GM18909 (cell line): Measurements from ENCODE around the gene GUCA1C.

Experiments
- ATAC-seq: cut with Tn5 transposase; IDR thresholded peaks from one replicate; pipeline ENCODE4 v1.9.1; 2021; ENCODE audit warnings: mild to moderate bottlenecking; ENCODE audit not compliant: unreplicated experiment, poor library complexity

The GUCA1C gene

GRCh38 chr3:108953700-108954099 lies at the start of gene GUCA1C:
Gene GUCA1C, minus strand, starts transcription at chr3:108953879. Its CDS starts 117 bp downstream, at chr3:108953762.
- ATAC-seq = no peak

DNA sequence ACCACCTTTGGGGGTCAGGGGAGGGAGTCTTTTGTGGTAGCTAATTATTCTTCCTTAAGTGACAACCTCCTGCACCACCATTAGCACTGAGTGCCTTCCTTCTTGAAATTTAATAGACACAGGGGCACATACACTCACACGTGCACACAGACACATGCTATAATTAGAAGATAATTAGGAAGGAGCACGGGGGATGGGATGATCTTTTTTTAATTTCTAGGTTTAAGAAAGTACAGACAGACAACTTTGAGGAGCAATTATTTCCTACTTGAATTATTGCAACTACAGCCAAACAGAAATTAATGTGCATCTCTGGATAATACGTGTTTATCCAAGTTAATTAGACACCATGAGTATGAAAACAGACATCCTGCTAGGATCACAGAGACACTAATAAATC lies 44.8 kb upstream of the GUCA1C start:
- no peak for ATAC-seq

GRCh38 chr3:108985844-108986243 lies 32.2 kb upstream of the GUCA1C start:
- no peak for ATAC-seq

DNA sequence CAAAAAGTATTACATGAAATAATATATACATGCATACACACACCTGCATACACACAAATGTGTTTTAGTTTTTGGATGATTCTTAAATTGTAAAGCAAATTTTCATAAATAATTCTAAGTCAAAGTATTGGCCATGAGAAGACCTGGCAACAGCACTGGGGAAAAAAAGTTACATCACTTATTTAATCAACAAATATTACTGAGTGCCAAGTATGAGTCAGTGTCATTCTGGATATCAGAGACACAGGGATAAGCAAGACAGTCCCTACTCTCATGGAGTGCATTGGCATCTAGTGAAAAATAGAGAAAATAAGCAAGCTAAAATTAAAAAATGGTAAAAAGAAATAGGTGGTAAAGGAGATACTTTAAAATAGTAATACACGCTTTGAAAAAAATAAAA lies 29.4 kb upstream of the GUCA1C start:
- ATAC-seq = no peak

DNA sequence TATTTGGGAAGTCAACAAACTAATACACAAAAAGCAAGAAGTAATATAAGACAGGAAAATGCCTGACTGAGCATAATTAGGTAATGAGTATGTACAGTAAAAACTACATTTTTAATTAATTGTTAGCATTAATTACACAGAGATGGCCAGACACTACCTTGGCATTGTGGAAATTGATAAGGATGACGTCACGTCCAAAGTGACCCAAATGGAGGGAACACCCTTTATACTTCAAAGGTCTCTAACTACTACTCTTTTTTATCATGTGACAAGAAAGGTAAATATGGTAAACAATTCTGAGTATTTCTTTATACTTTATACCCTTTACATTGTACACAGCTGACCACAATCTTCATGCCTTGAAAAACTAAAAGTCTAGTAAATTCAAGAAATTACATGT lies 22.4 kb upstream of the GUCA1C start:
- no peak for ATAC-seq

GRCh38 chr3:108973019-108973418 lies 19.3 kb upstream of the GUCA1C start:
- no peak for ATAC-seq

GRCh38 chr3:108972482-108972881 lies 18.8 kb upstream of the GUCA1C start:
- no peak for ATAC-seq

GRCh38 chr3:108970561-108970960 lies 16.9 kb upstream of the GUCA1C start:
- ATAC-seq = no peak

DNA sequence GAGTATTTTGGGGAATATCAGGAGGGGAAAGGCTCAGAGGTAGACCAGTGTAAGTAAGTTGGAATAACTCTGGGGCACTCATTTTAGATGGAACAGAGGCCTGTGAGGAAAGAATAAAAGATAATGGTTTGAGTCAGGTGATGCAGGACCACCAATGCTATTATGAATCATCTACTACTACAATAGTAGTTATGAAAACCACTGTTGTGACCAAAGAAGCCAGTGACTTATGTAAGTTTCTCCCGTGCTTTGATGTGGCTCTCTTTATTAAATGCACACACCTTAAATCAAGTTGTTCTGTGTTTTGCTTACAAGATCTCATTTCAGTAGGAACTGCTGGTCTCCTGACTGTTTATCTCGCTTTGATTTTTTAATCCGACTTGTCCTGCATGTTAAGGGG lies 13.1 kb upstream of the GUCA1C start:
- ATAC-seq = no peak

DNA sequence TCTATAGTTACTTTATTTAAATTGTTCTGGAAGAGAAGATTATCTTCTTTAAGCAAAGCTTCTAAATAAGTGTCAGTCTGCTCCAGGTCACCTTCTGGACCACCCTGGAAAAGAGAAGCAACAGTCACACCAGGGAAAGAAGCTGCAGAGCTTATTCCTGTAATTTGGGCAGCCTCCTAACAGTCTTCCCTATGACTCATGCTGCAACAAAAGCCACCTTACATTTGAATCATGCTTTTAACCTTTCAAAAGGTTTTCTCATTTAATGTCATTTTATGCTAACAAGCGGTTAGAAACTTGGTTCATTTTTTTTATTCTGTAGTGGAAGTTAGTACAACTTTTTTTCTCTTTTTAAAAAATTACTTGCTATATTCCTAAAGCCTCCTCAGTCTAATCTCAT lies 5.3 kb upstream of the GUCA1C start:
- ATAC-seq = no peak

DNA sequence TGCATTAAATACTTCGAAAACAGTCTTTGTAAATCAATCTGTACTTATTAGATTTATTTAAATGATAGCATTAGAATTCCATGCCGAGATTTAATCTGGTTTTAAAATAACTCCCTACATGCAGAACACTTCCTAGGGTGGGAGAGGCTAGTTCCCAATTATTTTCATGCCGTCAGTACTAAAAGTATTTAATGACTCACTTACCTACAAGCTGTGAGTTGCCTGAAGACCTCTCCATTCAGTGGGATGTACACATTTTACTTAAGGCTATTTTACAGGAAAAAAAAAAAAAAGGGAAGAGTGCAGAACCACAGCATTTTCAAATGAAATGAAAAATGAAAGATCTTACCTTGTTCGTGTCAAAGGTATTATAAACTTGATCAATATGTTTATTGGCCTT lies 469 bp downstream of the GUCA1C start:
- ATAC-seq = no peak

DNA sequence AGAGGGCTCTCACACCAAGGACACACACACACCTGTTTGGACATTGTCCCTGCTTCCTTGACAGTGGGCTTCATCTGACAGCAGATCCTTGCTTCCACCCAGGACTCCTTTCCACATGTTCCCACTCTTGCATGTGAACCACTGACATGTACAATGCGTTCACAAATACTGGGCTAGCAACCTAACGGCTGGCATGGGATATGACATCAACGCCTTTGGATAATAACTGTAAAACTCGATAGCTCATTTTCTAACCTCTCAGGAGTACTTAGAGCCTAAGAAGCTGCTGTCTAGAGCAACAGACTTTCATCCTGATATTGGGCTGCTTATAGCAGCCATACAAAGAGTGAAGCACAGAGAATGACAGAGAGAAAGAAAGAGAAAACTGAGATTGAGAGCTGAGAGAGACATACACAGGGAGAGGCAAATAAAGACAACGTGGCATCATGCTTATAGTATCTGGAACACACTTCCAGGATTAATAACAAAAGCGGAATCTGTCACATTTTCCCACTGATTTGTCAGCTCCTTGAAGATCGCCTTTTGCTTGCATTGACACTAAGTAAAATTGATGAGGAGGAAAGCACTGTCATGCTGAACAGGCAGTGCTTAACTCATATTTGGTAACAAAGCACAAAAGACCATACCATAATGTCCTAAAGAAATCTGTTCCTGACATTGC lies 1.7 kb downstream of the GUCA1C start:
- ATAC-seq = no peak

- no peak for ATAC-seq
These were observed 5.8 kb downstream of the GUCA1C start for GRCh38 chr3:108947855-108948254.

DNA sequence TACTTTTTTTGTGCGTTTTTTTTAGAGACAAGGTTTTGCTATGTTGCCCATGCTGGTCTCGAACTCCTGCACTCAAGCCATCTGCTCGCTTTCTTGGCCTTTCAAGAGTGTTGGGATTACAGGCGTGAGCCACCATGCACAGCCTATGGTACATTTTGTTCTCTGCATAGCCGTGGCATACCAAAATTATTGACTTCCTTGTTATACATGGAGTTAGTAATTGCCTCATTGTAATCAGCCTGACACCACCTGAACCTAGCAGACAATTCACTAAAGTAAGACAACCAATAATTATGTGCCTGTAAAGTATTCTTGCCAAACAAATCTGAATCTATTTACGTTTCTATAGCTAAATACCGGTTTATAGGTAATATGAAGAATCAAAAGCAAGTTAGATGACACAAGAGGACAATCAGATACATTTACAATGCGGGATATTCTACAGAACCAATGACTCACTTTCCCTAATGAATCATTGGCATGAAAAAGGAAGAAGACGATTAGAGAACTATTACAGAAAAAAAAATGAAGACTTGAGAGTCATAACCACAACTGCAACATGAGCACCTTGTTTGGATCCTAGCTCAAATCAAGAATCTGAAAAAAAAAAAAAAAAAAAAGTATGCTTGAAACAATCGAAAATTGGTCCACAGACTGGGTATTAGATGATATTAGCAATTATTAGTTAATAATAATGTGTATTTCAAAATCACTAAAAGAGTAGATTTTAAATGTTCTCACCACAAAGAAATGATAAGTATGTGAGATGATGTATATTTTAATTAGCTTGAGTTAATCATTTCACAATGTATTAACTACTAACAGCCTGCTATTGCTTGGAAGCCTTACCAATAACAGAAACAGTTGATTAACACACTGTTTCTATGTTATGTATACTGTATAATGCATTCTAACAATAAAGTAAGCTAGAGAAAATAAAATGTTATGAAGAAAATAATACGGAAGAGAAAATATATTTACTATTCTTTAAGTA lies 7.1 kb downstream of the GUCA1C start:
- no peak for ATAC-seq

- ATAC-seq = no peak
These were observed 13.0 kb downstream of the GUCA1C start for GRCh38 chr3:108940568-108941263.

DNA sequence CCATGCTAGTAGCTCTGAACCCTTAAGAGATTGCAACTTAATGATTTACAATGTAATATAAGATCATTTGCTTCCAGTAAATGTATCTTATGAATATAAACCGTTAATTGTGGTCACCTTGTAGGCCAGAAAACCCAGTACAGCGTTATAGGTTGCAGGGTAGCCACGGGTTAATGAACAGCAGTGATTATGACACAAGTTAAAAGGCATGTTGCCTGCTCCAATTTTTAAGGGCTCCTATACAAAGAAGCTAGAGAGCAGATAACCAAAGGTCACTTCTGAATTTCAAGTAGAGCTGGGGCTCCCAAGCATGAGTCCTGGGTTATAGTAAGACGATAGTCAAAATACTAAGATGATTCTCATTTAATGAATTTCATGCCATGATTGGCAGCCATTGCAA lies 13.5 kb downstream of the GUCA1C start:
- ATAC-seq = no peak

DNA sequence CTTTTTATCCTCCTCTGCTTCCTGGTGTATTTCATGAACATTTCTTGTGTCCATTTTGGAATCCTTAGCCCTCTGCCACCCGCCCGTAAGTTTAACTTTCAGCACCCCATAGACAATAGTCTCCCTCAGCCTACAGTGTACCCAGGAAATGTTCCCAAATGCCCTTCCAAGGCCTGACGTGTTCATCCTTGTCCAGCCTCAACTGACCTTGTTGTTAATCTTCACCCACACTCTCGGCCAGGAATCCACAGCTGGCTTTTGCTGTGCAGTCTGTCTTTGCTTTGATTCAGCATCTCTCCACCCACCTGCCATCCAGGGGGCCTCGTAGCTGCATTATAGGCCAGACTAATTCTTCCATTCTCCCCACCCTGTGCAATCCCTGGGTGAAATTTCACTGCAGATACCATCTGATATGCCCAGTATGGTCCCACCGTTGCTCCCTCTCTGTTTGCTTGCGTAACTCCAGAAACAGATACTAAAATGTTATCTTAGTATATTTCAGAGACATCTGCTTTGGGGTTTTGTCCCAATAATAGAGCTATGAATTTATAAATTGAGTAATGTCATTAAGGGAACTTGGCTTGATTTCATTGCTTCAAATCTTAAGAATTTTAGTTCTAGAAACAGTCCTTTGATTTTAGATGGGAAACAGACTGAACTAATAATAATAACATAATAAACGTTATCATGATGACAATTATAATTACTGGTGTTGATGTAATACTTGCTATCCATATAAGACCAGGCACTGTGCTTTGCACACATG lies 16.6 kb downstream of the GUCA1C start:
- ATAC-seq = no peak

GRCh38 chr3:108931035-108931434 lies 22.6 kb downstream of the GUCA1C start:
- ATAC-seq = no peak

DNA sequence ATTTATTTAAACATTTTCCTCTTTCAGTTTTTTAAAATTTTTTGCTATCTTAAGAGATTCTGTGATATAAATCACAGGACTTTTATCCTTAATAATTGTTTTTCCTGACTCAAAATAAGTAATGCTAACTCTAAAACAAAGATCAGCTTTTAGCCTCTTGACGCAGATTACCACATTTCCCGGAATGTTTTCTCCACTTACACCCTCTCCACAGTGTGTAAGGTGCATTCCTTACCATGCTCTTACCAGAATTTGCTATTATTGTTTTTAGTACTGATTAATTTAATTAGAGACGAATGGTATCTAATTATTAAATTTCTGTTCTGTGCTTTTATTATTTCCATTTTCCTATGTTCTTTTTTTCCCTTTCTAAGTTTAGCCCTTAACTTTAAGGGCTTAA lies 34.8 kb downstream of the GUCA1C start:
- ATAC-seq = no peak
